SK-N-MC (cell line): ENCODE measurements around the gene TTLL3.

ENCODE experiments used
- DNase-seq: peaks from one replicate; pipeline ENCODE4 v3.0.0-alpha.2; 2011; ENCODE audit warnings: low read depth, low spot score
- H3K27ac ChIP-seq: fragments of 200-600 bp; sonication (generic); 2 replicates; pipeline ENCODE4 v1.5.1; 2016; ENCODE audit warnings: mixed run types
- H3K36me3 ChIP-seq: fragments of 200-600 bp; sonication (generic); 2 replicates; pipeline ENCODE4 v1.6.1; 2017; ENCODE audit warnings: antibody characterized with exemption, low read length, mixed read lengths; ENCODE audit not compliant: insufficient read depth
- H3K4me3 ChIP-seq: fragments of 200-600 bp; sonication (generic); 2 replicates; pipeline ENCODE4 v1.5.1; 2016
- H3K9ac ChIP-seq: fragments of 200-600 bp; sonication (generic); 2 replicates; pipeline ENCODE4 v1.8.0; 2017; ENCODE audit warnings: mixed run types, mixed read lengths; ENCODE audit not compliant: insufficient read length
- H3K9me3 ChIP-seq: fragments of 200-600 bp; sonication (generic); 2 replicates; pipeline ENCODE4 v1.6.1; 2017; ENCODE audit warnings: low read depth, mild to moderate bottlenecking, antibody characterized with exemption, low read length, moderate library complexity, mixed read lengths
- EZH2 ChIP-seq: fragments of 200-600 bp; sonication (generic); IDR thresholded peaks from one replicate; pipeline ENCODE4 v1.6.1; 2017; ENCODE audit warnings: antibody characterized with exemption
- FOXP2 ChIP-seq: optimal IDR thresholded peaks from 2 replicates; pipeline ENCODE3; 2011; ENCODE audit warnings: mild to moderate bottlenecking, moderate library complexity; ENCODE audit not compliant: insufficient read depth; ENCODE audit errors: extremely low read length, control extremely low read depth
- POLR2AphosphoS5 ChIP-seq: IDR thresholded peaks from 2 replicates; pipeline ENCODE4 v1.6.1; 2012; ENCODE audit warnings: mild to moderate bottlenecking, low read depth, low read length, borderline replicate concordance

TTLL3 gene

GRCh38 chr3:9794400-9794799 is 15.7 kb upstream of the TTLL3 start:
- Histone ChIP-seq H3K9ac (no peak overlapping the region), H3K36me3 (peaks cover 13% of the 10 kb centered on the region; the same call in 1 of the 2 replicates), H3K4me3 (no peak overlapping the region), H3K27ac (no peak overlapping the region), H3K9me3 (no peaks in the 10 kb centered on the region)
- no peak for TF ChIP-seq EZH2
- TF ChIP-seq POLR2AphosphoS5: no peak
- TF ChIP-seq FOXP2: no peak
- no peak for DNase-seq

- Histone ChIP-seq H3K4me3 (no peak overlapping the region), H3K36me3 (peaks cover 21% of the 10 kb centered on the region; the same call in 1 of the 2 replicates), H3K9me3 (no peaks in the 10 kb centered on the region), H3K9ac (no peak overlapping the region), H3K27ac (no peak overlapping the region)
- no peak for DNase-seq
- TF ChIP-seq FOXP2 (no peak), POLR2AphosphoS5 (no peak), EZH2 (no peak)
Measured at GRCh38 chr3:9795207-9795606, 14.9 kb upstream of the TTLL3 start.

GRCh38 chr3:9797196-9797945 is 12.7 kb upstream of the TTLL3 start:
- DNase-seq: no peak
- H3K9me3 ChIP-seq: no peaks in the 10 kb centered on the region
- no peak overlapping the region for H3K4me3 ChIP-seq
- H3K9ac ChIP-seq: no peak overlapping the region
- no peak overlapping the region for H3K27ac ChIP-seq
- H3K36me3 ChIP-seq: peaks cover 30% of the 10 kb centered on the region; the same call in 1 of the 2 replicates
- no peak for TF ChIP-seq FOXP2
- TF ChIP-seq POLR2AphosphoS5: no peak
- no peak for TF ChIP-seq EZH2

DNA sequence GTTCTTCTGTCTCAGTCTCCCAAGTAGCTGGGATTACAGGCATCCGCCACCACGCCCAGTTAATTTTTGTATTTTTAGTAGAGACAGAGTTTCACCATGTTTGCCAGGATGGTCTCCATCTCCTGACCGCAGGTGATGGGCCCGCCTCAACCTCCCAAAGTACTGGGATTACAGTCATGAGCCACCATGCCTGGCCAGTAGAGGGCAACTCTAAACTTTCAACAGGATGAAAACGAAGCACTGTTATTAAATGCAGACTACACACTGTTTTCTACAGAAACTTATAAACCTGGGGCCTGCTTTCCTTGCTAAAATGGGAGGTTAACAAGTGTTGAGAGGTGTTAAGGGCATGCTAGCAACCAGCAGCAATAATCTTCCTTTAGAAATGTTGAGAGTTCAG is 9.5 kb upstream of the TTLL3 start:
- Histone ChIP-seq H3K4me3 (no peak overlapping the region), H3K9me3 (no peaks in the 10 kb centered on the region), H3K27ac (no peak overlapping the region), H3K36me3 (peaks cover 47% of the 10 kb centered on the region; the same call in 1 of the 2 replicates), H3K9ac (no peak overlapping the region)
- no peak for TF ChIP-seq EZH2
- TF ChIP-seq FOXP2: no peak
- no peak for DNase-seq

GRCh38 chr3:9803494-9803893 is 6.6 kb upstream of the TTLL3 start:
- H3K9me3 ChIP-seq: no peaks in the 10 kb centered on the region
- H3K4me3 ChIP-seq: no peak overlapping the region
- H3K27ac ChIP-seq: no peak overlapping the region
- no peak for DNase-seq
- H3K9ac ChIP-seq: no peak overlapping the region
- TF ChIP-seq POLR2AphosphoS5 (no peak), EZH2 (no peak), FOXP2 (no peak)
- H3K36me3 ChIP-seq: peaks cover 39% of the 10 kb centered on the region; the same call in 1 of the 2 replicates

DNA sequence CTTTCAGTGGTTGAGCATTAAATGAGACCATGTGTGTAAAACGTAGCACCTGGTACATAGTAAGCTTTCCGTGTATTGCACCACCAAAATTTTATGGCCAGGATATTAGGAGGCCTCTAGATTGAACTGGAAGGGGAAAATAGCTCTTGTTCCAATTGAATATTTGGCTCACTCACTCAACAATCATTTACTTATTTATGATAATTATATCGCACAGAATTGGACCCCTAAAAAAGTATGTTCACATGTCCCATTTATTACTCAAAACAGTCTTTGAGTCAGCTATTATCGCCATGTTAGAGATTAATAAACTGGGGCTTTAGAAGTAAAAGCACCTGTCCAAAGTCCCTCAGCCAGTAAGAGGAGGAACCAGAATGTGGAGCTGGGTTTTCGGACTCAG is 5.1 kb upstream of the TTLL3 start:
- H3K4me3 ChIP-seq: no peak overlapping the region
- TF ChIP-seq FOXP2 (no peak), POLR2AphosphoS5 (no peak), EZH2 (no peak)
- H3K9me3 ChIP-seq: no peaks in the 10 kb centered on the region
- peaks cover 28% of the 10 kb centered on the region; the same call in 1 of the 2 replicates for H3K36me3 ChIP-seq
- no peak for DNase-seq
- H3K9ac ChIP-seq: no peak overlapping the region
- no peak overlapping the region for H3K27ac ChIP-seq

- Histone ChIP-seq H3K4me3 (no peak overlapping the region), H3K9ac (no peak overlapping the region), H3K36me3 (peaks cover 23% of the 10 kb centered on the region; the same call in 1 of the 2 replicates), H3K9me3 (no peaks in the 10 kb centered on the region), H3K27ac (no peak overlapping the region)
- no peak for DNase-seq
- no peak for TF ChIP-seq EZH2
- TF ChIP-seq FOXP2: no peak
- no peak for TF ChIP-seq POLR2AphosphoS5
Measured at GRCh38 chr3:9806137-9806536, 3.9 kb upstream of the TTLL3 start.

GRCh38 chr3:9806688-9807589 is 3.1 kb upstream of the TTLL3 start:
- no peak for DNase-seq
- H3K9me3 ChIP-seq: no peaks in the 10 kb centered on the region
- peaks cover 17% of the 10 kb centered on the region; the same call in 1 of the 2 replicates for H3K36me3 ChIP-seq
- TF ChIP-seq EZH2: no peak
- no peak for TF ChIP-seq POLR2AphosphoS5
- no peak for TF ChIP-seq FOXP2
- H3K27ac ChIP-seq: no peak overlapping the region
- no peak overlapping the region for H3K4me3 ChIP-seq
- H3K9ac ChIP-seq: no peak overlapping the region
